ENCODE results near the gene PLEKHO2. TPM values are rescaled to one million over a fixed set of nuclear protein-coding genes. Genes with fewer than 3 reads are reported as not detected.
A peak's percentile ranks its signal among the peaks of the same experiment; 100 is the strongest.

PLEKHO2 gene
- polyA plus RNA-seq, 1 of the 3 experiments (the other 2 are of a cell fraction): 7.8 TPM

DNA sequence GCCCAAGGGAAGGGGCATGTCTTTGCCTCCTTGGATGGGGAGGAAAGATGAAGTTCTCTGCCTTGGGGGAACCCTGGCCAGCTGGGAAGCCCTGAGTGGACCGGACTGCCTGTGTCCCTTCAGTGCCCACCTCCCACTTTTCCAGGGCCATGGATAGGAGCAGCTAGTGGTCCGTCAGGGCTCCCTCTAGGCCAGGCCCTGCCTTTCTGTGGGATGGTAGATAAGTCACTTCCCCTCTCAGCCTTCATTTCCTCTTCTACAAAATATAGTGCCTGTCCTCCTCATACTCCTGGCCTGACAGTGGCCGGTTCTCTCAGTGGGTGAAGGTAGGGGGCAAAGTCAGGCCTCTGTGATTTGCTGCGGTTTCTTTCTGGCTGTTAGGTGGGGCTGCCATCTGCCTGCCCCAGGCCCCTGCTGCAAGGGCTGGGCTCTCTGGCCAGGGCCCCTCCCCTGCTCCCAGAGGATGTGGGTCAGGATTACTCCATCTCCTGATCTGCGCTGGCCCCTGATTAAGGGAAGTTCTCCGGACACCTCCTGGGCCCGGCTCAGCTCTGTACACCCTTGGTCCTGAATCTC, 1.4 kb downstream of the PLEKHO2 start:
- Histone ChIP-seq H3K79me2 (ENCODE audit: insufficient read depth) (peaks cover 63% of the 10 kb centered on the region), H3K27me3 (ENCODE audit: insufficient read depth) (no peaks in the 10 kb centered on the region), H3K9me2 (no peaks in the 10 kb centered on the region), H3F3A (replicated peaks; ENCODE audit: insufficient read depth) (peaks cover 3% of the 10 kb centered on the region), H3K4me1 (ENCODE audit: control insufficient read depth in 1 of 2, insufficient read depth in 2 of 2, low read depth in 1 of 2, low read length in 1 of 2) (peaks cover 29 to 43% of the 10 kb centered on the region in 2 experiments), H3K4me2 (peak overlapping the region; percentile 98), H3K9ac (peak overlapping the region; percentile 85), H3K27ac (ENCODE audit: low read depth in 2 of 2, low read length in 1 of 2) (peak overlapping the region; percentile 21 to 64; a peak in 2 of 4 replicates), H3K36me3 (replicated peaks in 1 of 2; ENCODE audit: control insufficient read depth in 1 of 2, insufficient read depth in 2 of 2, low read length in 1 of 2) (no peaks in the 10 kb centered on the region), H4K20me1 (ENCODE audit: insufficient read depth) (peaks cover 12% of the 10 kb centered on the region; the same call in 1 of the 2 replicates), H3K9me3 (no peaks in the 10 kb centered on the region), H2AFZ (ENCODE audit: low read depth) (peak overlapping the region; percentile 18; the same call in 1 of the 2 replicates), H3K4me3 (ENCODE audit: low read depth in 2 of 2, low read length in 1 of 2) (peak overlapping the region; percentile 72 to 78)
- TF ChIP-seq GATA2 (CRISPR knock-in tag; IDR thresholded peaks at IDR 0.05) (no peak), IRF3 (IDR thresholded peaks at IDR 0.05; ENCODE audit: low read depth, low read length) (no peak), MXI1 (IDR thresholded peaks at IDR 0.05; ENCODE audit: low read depth, low read length) (0 out of 2 replicates have a peak, but pooled peaks have one; percentile 6), POLR2AphosphoS5 (IDR thresholded peaks at IDR 0.05; ENCODE audit: low read depth, low read length) (no peak)
- ChIA-PET POLR2A (interaction anchor here (1.0 to 1.6 kb wide), 2 partner anchors 12 to 82 kb away, joined by 3 to 7 read pairs; no protein-coding TSS in a partner anchor), CTCF (interaction anchor here (1.2 kb wide), 1 partner anchor 14 kb away, joined by 3 read pairs; no protein-coding TSS in a partner anchor)
- 69% methylated on average over 6 of the region's 7 CpGs for WGBS (ENCODE audit: low lambda C conversion rate)
- peak; percentile 48 for DNase-seq

DNA sequence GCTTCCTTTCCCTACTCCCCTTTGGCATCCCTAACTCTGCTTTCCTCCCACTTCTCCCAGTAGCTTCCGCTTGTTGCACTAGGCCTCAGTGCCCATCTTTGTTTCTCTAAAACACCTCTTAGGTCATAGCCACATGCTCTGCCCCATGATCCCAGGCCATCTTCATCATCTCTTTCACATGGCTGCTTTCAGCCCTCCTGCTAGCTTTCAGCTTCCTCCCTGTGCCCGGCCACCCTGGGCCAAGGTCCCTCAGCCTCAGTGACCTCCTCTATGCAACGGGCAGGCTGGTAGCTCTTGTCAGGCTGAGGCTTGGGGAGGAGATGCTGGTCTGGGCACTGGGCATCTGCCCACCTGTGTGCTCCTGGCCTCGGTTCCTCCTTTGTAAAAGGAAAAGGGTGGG, 2.3 kb downstream of the PLEKHO2 start:
- Histone ChIP-seq H3F3A (replicated peaks; ENCODE audit: insufficient read depth) (peaks cover 3% of the 10 kb centered on the region), H3K9me3 (no peaks in the 10 kb centered on the region), H3K4me1 (ENCODE audit: control insufficient read depth in 1 of 2, insufficient read depth in 2 of 2, low read depth in 1 of 2, low read length in 1 of 2) (peaks cover 29 to 43% of the 10 kb centered on the region in 2 experiments), H3K79me2 (ENCODE audit: insufficient read depth) (peaks cover 69% of the 10 kb centered on the region), H3K4me2 (peak overlapping the region; percentile 98), H3K27me3 (ENCODE audit: insufficient read depth) (no peaks in the 10 kb centered on the region), H3K4me3 (ENCODE audit: low read depth in 2 of 2, low read length in 1 of 2) (no peak overlapping the region; a peak in 1 of 4 replicates), H2AFZ (ENCODE audit: low read depth) (no peak overlapping the region), H3K9ac (peak overlapping the region; percentile 14; the same call in 1 of the 2 replicates), H3K36me3 (replicated peaks in 1 of 2; ENCODE audit: control insufficient read depth in 1 of 2, insufficient read depth in 2 of 2, low read length in 1 of 2) (no peaks in the 10 kb centered on the region), H3K9me2 (no peaks in the 10 kb centered on the region), H3K27ac (ENCODE audit: low read depth in 2 of 2, low read length in 1 of 2) (peak overlapping the region in 1 of 2 experiments; percentile 73; a peak in 2 of 4 replicates), H4K20me1 (ENCODE audit: insufficient read depth) (peaks cover 12% of the 10 kb centered on the region; the same call in 1 of the 2 replicates)
- TF ChIP-seq TCF12 (IDR thresholded peaks at IDR 0.05) (no peak), RCOR1 (IDR thresholded peaks at IDR 0.05; ENCODE audit: low read length) (no peak), MAX (IDR thresholded peaks at IDR 0.05; ENCODE audit: low read depth) (no peak), RXRA (IDR thresholded peaks at IDR 0.05; ENCODE audit: borderline replicate concordance, low read depth) (no peak), POLR2AphosphoS5 (IDR thresholded peaks at IDR 0.05; ENCODE audit: low read depth, low read length) (no peak)
- 98% methylated on average over 4 of the region's 4 CpGs for WGBS (ENCODE audit: low lambda C conversion rate)
- CTCF ChIA-PET: interaction anchor here (1.0 to 1.2 kb wide), 2 partner anchors 13 to 145 kb away, joined by 3 read pairs; no protein-coding TSS in a partner anchor
- DNase-seq: no peak
- POLR2A ChIA-PET: no interaction called here
